KOPT-K1 (cell line): Measurements from ENCODE around the gene POLR3G.

Experiments used
- H3K27ac ChIP-seq: fragments of 200-600 bp; sonication (generic); 2 replicates; pipeline ENCODE4 v1.5.1; 2016; ENCODE audit warnings: antibody characterized with exemption, mild to moderate bottlenecking, low read depth, low read length; ENCODE audit not compliant: poor library complexity, severe bottlenecking
- H3K36me3 ChIP-seq: fragments of 200-600 bp; sonication (generic); 2 replicates; pipeline ENCODE4 v1.5.1; 2017; ENCODE audit warnings: antibody characterized with exemption, mild to moderate bottlenecking, low read length, moderate library complexity; ENCODE audit not compliant: insufficient read depth
- H3K9me3 ChIP-seq: fragments of 200-600 bp; sonication (generic); 2 replicates; pipeline ENCODE4 v1.5.1; 2017; ENCODE audit warnings: antibody characterized with exemption, low read length, mild to moderate bottlenecking; ENCODE audit not compliant: insufficient read depth, poor library complexity, severe bottlenecking

Gene POLR3G

DNA sequence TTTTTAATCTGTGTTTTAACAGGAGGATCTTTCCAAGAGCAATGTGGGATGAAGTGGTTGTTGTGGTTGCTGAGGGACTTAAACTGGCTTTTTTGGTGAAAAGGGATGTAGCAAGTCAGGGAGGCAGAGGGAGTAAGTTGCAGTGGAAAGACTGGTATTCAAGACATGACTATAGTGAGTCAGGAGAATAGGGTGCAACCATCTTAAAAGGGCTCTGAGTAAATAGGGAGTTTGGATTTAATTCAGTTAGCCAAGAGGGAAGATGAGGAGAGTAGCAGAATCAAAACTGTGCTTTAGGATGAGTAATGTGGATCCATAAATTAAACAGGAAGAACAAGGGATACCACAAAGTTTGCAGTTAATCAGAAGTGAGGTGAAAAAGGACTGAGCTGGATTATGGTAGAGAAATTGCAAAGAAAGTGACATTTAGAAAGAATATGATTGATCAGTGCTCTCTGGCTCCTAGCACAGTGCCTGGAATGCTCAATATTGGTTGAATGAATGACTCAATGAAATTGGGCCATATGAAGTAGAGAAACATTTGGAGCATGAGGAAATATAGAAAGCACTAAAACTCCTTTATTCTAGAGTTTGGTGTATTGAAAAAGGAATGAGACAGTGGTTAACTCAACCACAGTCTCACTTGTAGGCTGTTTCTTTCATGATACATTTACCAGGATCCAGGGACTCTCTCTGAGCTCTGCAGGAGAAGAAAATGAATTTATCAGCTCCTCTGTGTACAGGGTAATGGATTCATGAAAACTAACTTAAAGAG is 5.1 kb downstream of the POLR3G start:
- no peaks in the 10 kb centered on the region for H3K36me3 ChIP-seq
- H3K27ac ChIP-seq, result no peak overlapping the region
- no peaks in the 10 kb centered on the region for H3K9me3 ChIP-seq

DNA sequence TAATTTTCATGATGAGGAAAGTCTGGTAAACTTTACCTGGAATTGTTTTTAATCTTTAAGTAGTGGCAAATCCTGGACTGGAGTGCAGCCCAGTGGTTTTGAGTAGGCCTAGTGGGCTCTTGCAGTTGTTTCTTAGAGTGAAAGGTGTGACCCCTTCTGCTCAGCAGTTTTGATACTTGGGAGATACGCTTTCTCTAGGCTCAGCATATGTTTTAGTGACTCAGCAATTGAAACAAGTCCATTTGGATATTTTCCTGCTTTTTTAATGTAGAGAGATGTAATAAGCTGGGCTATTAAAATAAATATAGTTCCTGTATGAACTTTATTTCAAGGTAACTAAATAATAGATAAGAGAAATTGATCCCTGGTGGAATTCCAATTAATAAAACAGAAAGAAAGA is 6.0 kb downstream of the POLR3G start:
- no peak overlapping the region for H3K27ac ChIP-seq
- no peaks in the 10 kb centered on the region for H3K9me3 ChIP-seq
- H3K36me3 ChIP-seq, result no peaks in the 10 kb centered on the region

DNA sequence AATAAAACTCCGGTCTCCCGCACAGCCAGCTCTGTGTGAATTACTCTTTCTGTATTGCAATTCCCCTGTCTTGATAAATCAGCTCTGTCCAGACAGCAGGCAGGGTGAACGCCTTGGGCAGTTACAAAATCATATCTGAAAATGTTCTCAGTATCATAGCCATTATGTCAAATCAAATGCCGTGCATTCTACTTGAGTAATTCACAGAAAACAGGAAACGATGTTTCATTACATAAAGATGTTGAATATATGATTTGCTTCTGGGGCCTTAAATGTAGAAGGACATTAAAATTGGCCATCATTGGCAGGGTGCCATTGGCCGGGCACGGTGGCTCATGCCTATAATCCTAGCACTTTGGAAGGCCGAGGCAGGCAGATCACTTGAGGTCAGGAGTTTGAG is 8.5 kb downstream of the POLR3G start:
- Histone ChIP-seq H3K27ac (no peak overlapping the region), H3K9me3 (no peaks in the 10 kb centered on the region), H3K36me3 (no peaks in the 10 kb centered on the region; the same call in 1 of the 2 replicates)

GRCh38 chr5:90484540-90484939 is 9.9 kb downstream of the POLR3G start:
- no peak overlapping the region for H3K27ac ChIP-seq
- H3K36me3 ChIP-seq, result no peaks in the 10 kb centered on the region; the same call in 1 of the 2 replicates
- no peaks in the 10 kb centered on the region for H3K9me3 ChIP-seq

- Histone ChIP-seq H3K27ac (no peak overlapping the region), H3K36me3 (peaks cover 3% of the 10 kb centered on the region; the same call in 1 of the 2 replicates)
Observed at GRCh38 chr5:90488791-90489190, 14.1 kb downstream of the POLR3G start.

GRCh38 chr5:90494043-90494442 is 19.4 kb downstream of the POLR3G start:
- Histone ChIP-seq H3K9me3 (no peaks in the 10 kb centered on the region), H3K36me3 (peaks cover 9% of the 10 kb centered on the region; the same call in 1 of the 2 replicates), H3K27ac (no peak overlapping the region)

More at GRCh38 chr5:90488791-90489190, 14.1 kb downstream of the POLR3G start:
- H3K9me3 ChIP-seq, result no peaks in the 10 kb centered on the region

- no peak overlapping the region for H3K27ac ChIP-seq
- no peaks in the 10 kb centered on the region for H3K9me3 ChIP-seq
- H3K36me3 ChIP-seq, result peaks cover 9% of the 10 kb centered on the region; the same call in 1 of the 2 replicates
Observed at GRCh38 chr5:90495146-90495545, 20.5 kb downstream of the POLR3G start.

DNA sequence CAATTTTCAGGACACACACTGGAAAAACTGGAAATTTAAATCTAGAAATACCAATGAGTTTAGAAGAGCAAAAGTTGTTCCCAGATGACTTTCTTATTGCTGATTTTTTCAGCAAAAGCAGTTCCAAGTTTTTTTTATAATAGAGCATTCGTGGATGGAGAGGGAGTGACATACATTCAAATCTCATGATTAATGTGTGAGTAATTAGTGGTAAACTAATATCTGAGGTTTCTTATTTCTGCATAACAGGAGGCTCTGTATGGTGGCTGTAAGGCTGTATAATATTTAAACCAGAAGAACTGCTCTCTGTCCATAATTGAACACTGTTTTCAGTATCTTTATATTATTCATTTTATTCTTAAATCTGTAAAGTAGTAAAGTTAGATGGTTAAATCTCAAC is 28.9 kb downstream of the POLR3G start:
- Histone ChIP-seq H3K36me3 (peaks cover 3% of the 10 kb centered on the region; the same call in 1 of the 2 replicates), H3K9me3 (no peaks in the 10 kb centered on the region), H3K27ac (no peak overlapping the region)

- Histone ChIP-seq H3K27ac (no peak overlapping the region), H3K9me3 (no peaks in the 10 kb centered on the region), H3K36me3 (peaks cover 3% of the 10 kb centered on the region; the same call in 1 of the 2 replicates)
Observed at GRCh38 chr5:90504743-90505142, 30.1 kb downstream of the POLR3G start.

- Histone ChIP-seq H3K27ac (no peak overlapping the region), H3K9me3 (no peaks in the 10 kb centered on the region), H3K36me3 (peaks cover 3% of the 10 kb centered on the region; the same call in 1 of the 2 replicates)
Observed at GRCh38 chr5:90506221-90506620, 31.6 kb downstream of the POLR3G start.

DNA sequence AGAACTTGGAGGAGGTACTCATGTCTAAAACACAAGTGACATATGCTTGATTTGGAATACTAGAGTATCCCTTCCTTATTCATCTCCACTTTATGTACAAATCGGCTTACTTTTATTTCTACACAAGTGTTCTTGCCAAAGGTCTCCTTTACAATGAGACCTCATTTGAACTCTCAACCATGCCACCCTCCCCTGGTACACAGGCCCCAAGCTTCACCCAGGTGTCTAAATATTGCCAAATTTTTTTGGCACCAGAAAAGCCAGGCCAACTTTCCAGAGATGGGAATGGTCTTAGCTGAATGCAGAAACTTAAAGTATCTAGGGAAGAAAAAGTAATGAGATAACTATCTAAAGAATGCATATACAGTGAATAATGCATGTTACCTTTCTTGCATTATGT is 35.8 kb downstream of the POLR3G start:
- peaks cover 5% of the 10 kb centered on the region for H3K36me3 ChIP-seq
- H3K27ac ChIP-seq, result no peak overlapping the region
- no peaks in the 10 kb centered on the region for H3K9me3 ChIP-seq

- Histone ChIP-seq H3K9me3 (no peaks in the 10 kb centered on the region), H3K27ac (no peak overlapping the region), H3K36me3 (peaks cover 22% of the 10 kb centered on the region)
Observed at GRCh38 chr5:90514520-90514919, 39.9 kb downstream of the POLR3G start.

DNA sequence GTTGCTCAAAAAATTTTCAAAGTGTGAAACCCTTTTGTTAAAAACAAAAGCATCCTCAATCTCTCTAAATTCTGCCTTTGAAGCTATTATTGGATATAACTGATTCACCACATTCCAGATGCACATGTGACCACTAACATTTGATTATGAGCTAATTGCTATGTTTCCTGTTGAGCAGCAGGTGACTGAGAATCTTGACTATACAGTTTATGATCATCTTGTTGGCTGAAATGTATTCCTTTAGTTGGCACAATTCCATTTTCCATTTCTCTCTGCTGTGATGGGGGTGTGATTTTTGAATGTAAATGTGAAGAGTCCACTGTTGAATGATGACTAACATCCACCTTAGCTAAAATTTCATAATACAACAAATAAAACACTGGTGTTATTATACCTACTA is 44.0 kb downstream of the POLR3G start:
- Histone ChIP-seq H3K36me3 (peaks cover 60% of the 10 kb centered on the region), H3K9me3 (no peaks in the 10 kb centered on the region), H3K27ac (no peak overlapping the region)

GRCh38 chr5:90519081-90519480 is 44.4 kb downstream of the POLR3G start:
- peaks cover 64% of the 10 kb centered on the region for H3K36me3 ChIP-seq
- H3K9me3 ChIP-seq, result no peaks in the 10 kb centered on the region
- H3K27ac ChIP-seq, result no peak overlapping the region

DNA sequence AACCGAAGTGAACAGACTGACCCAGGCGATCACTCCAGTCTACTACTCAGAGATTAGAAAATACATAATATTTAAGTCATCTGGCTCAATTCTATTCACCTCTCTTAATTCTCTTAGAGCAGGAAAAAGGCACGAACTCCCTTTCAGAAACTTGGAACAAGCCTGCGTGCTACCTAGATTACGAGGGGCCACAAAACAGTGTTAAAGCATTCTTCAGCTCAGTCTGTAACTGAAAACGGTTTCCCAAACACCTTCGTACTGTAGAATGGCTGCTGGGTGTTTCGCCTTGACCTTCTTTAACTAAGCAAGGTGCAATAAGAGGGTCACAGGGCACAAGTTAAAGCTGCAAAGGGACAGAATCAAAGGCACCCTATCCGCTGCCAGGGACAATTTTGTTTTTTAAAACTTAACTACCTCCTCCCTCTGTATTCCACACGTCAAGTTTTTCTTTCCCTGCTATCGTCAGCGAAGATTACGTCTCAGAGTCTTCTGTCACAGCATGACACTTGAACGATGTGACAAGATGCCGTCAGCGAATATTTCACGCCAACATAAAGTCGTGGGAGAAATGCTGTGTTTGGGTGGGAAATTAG is 54.0 kb downstream of the POLR3G start:
- H3K27ac ChIP-seq, result peak overlapping the region; percentile 68

More for the DNA sequence above, 54.0 kb downstream of the POLR3G start:
- Histone ChIP-seq H3K9me3 (no peaks in the 10 kb centered on the region), H3K36me3 (peaks cover 19% of the 10 kb centered on the region)
